ENCODE results near the gene WDR93.

WDR93 gene

GRCh38 chr15:89690276-89691218, at the start of gene WDR93, which contains the start of gene PEX11A:
Gene WDR93 (plus strand): TSS chr15:89690811. CDS start chr15:89701747, 10,936 bp downstream.
Gene PEX11A (minus strand): TSS chr15:89690754. CDS start chr15:89690632, 122 bp downstream.
- DNase-seq (ENCODE audit: low spot score), result peak; percentile 90
- no peak for TF ChIP-seq CTCF (IDR thresholded peaks at IDR 0.05; ENCODE audit: borderline replicate concordance, control extremely low read depth, extremely low read depth, insufficient read depth, missing control alignments)
- in situ Hi-C loops (cut with MboI; ENCODE audit: low sequenced_read_pairs, unreplicated experiment), result no loop called here

GRCh38 chr15:89641053-89641452, 49.6 kb upstream of the WDR93 start:
- in situ Hi-C loops (cut with MboI; ENCODE audit: low sequenced_read_pairs, unreplicated experiment), result no loop called here
- no peak for DNase-seq (ENCODE audit: low spot score)

GRCh38 chr15:89642106-89642505, 48.5 kb upstream of the WDR93 start:
- no peak for TF ChIP-seq CTCF (IDR thresholded peaks at IDR 0.05; ENCODE audit: borderline replicate concordance, control extremely low read depth, extremely low read depth, insufficient read depth, missing control alignments)
- in situ Hi-C loops (cut with MboI; ENCODE audit: low sequenced_read_pairs, unreplicated experiment), result no loop called here

More at GRCh38 chr15:89641053-89641452, 49.6 kb upstream of the WDR93 start:
- no peak for TF ChIP-seq CTCF (IDR thresholded peaks at IDR 0.05; ENCODE audit: borderline replicate concordance, control extremely low read depth, extremely low read depth, insufficient read depth, missing control alignments)

GRCh38 chr15:89645680-89646079, 44.9 kb upstream of the WDR93 start:
- in situ Hi-C loops (cut with MboI; ENCODE audit: low sequenced_read_pairs, unreplicated experiment), result no loop called here
- DNase-seq (ENCODE audit: low spot score), result no peak
- TF ChIP-seq CTCF (IDR thresholded peaks at IDR 0.05; ENCODE audit: borderline replicate concordance, control extremely low read depth, extremely low read depth, insufficient read depth, missing control alignments), result no peak

More at GRCh38 chr15:89642106-89642505, 48.5 kb upstream of the WDR93 start:
- no peak for DNase-seq (ENCODE audit: low spot score)

GRCh38 chr15:89646416-89647141, 44.0 kb upstream of the WDR93 start:
- no peak for TF ChIP-seq CTCF (IDR thresholded peaks at IDR 0.05; ENCODE audit: borderline replicate concordance, control extremely low read depth, extremely low read depth, insufficient read depth, missing control alignments)
- no peak for DNase-seq (ENCODE audit: low spot score)
- in situ Hi-C loops (cut with MboI; ENCODE audit: low sequenced_read_pairs, unreplicated experiment), result no loop called here

GRCh38 chr15:89647191-89647851, 43.3 kb upstream of the WDR93 start:
- peak; percentile 91 for DNase-seq (ENCODE audit: low spot score)
- in situ Hi-C loops (cut with MboI; ENCODE audit: low sequenced_read_pairs, unreplicated experiment), result no loop called here
- peak; percentile 90 for TF ChIP-seq CTCF (IDR thresholded peaks at IDR 0.05; ENCODE audit: borderline replicate concordance, control extremely low read depth, extremely low read depth, insufficient read depth, missing control alignments)
